Hematopoietic multipotent progenitor cell (in vitro differentiated cells): ENCODE data around the gene ALDH3B1. TPM values are rescaled to one million over a fixed set of nuclear protein-coding genes. Genes with fewer than 3 reads are reported as not detected.
"Not testable (repeated sequence)": the region's sequence is repeated elsewhere in the genome, so short reads cannot be mapped to it uniquely, and the experiment has no call there.

ENCODE experiments used
- DNase-seq, 3 donors: peaks; one replicate each; pipeline ENCODE4 v3.0.0-alpha.2; 2011 to 2015; ENCODE audit warnings: low read depth in 2 of 3, low spot score in 2 of 3
- total RNA-seq: library from RNA; depleted of rRNA; stranded (reverse); fragments of >200 nt; gene quantifications from one replicate; pipeline ENCODE4 v1.2.3, GENCODE V29; 2012

The ALDH3B1 gene, protein sequence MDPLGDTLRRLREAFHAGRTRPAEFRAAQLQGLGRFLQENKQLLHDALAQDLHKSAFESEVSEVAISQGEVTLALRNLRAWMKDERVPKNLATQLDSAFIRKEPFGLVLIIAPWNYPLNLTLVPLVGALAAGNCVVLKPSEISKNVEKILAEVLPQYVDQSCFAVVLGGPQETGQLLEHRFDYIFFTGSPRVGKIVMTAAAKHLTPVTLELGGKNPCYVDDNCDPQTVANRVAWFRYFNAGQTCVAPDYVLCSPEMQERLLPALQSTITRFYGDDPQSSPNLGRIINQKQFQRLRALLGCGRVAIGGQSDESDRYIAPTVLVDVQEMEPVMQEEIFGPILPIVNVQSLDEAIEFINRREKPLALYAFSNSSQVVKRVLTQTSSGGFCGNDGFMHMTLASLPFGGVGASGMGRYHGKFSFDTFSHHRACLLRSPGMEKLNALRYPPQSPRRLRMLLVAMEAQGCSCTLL
- 30.7 TPM for total RNA-seq

DNA sequence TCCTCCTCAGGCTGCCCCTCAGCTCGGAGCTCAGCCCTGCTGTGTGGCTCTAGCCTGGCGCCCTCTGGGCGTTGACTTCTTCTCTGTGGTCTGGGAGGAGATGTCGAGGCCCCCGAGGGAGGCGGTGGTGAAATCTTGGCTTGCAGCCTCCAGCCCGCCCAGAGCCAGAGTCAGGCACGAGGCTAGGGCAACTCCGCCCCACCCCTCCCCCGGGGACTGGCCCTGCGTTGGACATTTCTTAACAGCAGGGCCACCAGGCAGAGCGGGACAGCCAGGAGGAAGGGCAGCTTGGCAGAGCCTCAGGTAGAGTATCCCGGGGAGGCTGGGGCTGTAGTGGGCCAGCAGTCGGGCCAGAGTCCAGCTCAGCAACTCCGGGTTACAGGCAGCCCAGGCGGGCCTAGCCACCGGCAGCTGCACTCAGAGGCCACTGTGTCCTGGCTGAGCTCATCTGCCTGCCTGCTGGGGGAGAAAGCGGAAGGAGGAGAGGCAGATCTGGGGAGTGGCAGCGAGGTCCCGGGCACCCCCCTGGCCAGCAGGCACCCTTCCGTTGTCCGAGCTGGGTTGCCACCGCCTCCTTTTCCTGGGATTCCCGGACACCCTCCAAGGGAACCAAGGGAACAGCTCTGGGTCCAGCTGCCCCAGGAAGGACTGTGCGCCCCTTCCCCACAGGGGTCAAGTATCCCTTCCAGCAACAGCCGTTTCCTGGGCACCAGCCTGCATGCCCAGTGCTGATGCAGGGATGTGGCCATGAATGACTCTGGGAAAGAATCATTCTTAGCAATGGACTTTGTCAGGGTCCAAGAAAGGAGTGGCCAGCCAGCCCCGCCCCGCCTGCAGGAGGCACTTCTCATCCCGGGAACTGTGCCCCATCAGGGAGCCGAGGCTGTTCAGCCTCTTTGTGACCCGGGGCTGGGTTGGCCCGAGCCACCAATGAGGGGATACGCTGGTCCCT lies at the start of gene ALDH3B1:
ALDH3B1 (plus strand) TSS at position 238 of the 952 bp plus-strand sequence. CDS start 4,971 bp downstream, outside the sequence.
- peak in 2 of 3 donors; percentile 63 to 76 for DNase-seq

DNA sequence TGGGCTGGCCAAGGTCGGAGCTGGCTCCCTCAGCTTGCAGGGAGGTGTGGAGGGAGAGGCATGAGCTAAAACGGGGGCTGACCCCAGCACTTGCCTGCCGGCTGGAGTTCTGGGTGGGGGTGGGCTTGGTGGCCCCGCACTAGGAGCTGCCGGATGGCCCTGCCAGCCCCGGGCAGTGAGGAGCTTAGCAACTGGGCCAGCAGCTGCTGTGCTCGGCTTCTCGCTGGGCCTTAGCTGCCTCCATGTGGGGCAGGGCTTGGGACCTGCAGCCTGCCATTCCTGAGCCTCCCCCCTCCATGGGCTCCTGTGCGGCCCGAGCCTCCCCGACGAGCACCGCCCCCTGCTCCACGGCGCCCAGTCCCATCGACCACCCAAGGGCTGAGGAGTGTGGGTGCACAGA lies 46.9 kb upstream of the ALDH3B1 start:
- not testable (repeated sequence) for DNase-seq

DNA sequence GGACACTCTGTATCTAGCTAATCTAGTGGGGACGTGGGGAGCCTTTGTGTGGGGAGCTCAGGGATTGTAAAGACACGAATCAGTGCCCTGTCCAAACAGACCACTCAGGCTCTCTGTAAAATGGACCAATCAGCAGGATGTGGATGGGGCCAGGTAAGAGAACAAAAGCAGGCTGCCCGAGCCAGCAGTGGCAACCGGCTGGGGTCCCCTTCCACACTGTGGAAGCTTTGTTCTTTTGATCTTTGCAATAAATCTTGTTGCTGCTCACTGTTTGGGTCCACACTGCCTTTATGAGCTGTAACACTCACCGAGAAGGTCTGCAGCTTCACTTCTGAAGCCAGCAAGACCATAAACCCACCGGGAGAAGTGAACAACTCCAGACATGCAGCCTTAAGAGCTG lies 46.2 kb upstream of the ALDH3B1 start:
- not testable (repeated sequence) for DNase-seq

DNA sequence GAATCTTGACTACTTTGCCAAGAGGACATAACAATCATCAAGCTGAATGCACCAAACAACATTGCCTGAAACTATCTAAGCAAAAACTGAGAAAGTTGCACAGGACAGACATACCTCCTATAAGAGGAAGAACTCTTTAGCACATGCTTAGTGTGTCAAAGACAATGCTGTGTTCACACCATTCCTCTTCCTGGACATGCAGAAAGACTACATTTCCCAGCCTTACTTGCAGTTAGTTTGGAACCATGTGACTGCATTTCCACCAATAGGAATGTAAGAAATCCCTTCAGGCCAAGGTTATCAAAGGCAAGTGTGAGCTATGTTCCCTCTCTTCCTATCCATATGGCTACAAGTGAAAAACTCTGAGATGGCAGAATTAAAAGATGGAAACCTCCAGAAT lies 45.4 kb upstream of the ALDH3B1 start:
- not testable (repeated sequence) for DNase-seq

DNA sequence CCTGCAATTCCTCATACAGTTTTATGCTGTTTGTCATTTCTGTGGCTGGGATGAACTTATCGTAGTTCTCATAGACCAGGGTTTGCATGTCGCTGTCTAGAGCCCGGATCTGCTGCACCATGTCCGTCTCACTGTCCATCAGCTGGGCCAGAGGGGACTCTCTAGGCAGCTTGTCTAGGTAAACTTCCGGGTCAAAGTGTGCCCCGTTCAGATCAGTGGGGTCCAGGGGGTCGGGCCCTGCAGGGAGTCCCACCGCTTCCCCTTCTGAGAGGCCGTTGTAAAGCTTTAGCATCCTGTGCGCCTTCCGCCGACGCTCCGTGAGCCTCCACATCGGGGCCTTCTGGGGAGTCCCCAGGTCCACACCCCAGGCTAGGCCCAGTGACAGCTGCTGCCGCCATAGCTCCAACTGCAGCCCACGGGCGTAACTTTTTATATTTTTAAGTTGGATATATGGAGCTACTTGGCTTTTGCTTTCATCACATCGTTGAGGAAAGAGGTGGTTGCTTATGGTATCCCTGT lies 44.2 kb upstream of the ALDH3B1 start:
- not testable (repeated sequence) for DNase-seq

DNA sequence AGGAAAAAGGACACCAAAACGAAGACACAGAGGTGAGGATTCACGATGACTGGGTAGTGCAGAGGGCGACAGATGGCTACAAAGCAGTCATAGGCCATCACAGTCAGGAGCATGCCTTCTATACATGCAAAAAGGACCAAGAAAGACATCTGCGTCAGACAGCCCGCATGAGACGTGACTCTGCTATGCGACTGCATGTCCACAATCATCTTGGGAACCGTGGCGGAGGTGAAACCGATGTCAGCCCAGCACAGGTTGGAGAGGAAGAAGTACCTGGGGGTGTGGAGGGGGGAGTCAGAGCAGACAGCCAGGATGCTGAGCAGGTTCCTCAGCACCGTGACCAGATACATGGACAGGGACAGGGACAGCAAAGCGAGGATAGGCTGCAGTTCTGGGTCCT lies 35.4 kb upstream of the ALDH3B1 start:
- not testable (repeated sequence) for DNase-seq

DNA sequence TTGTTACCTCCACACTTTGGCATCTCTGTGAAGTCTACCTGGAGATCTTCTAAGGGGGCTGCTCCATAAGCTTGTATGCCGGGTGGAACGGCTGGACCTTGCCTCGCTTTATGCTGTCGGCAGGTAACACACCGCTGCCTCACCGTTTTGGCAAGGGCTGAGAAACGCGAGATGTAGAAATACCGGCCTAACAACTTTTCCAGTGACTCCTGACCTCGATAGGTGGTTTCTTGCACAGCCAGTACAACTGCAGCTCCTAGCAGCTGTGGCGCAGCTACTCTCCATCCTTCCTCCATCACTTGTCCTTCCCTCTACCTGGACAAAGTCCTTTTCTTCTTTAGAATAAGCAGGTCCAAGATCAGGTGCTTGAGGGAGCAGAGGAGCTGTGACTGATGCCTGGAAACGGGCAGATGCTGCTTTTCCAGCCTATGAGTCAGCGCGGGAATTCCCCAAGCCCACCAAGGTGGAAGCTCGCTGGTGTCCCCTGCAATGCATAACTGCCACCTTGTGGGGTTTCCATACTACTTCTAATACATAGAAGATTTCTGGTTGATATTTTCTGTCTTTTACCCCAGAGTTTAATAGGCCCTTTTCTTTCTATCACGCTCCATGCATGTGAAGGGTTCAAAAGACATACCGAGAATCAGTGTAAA lies 31.2 kb upstream of the ALDH3B1 start:
- not testable (repeated sequence) for DNase-seq

DNA sequence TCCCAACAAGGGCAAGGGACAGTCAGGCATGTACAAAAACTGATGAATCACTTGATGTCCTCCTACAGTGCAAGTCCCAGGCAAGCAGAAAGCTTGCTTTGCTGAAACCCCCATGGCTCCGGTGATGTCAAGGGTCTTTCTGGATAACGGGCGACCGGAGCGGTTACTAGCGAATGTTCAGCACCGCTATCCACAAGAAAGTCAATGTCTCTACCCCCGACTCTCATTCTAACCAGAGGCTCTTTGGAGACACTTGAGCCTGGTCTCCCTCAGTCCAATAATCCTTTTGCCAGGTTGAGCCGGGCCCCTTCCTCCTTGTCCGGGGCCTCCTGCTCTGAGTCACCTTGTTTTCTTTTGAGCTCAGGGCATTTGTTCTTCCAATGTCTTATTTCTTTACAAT lies 28.9 kb upstream of the ALDH3B1 start:
- DNase-seq = not testable (repeated sequence)

DNA sequence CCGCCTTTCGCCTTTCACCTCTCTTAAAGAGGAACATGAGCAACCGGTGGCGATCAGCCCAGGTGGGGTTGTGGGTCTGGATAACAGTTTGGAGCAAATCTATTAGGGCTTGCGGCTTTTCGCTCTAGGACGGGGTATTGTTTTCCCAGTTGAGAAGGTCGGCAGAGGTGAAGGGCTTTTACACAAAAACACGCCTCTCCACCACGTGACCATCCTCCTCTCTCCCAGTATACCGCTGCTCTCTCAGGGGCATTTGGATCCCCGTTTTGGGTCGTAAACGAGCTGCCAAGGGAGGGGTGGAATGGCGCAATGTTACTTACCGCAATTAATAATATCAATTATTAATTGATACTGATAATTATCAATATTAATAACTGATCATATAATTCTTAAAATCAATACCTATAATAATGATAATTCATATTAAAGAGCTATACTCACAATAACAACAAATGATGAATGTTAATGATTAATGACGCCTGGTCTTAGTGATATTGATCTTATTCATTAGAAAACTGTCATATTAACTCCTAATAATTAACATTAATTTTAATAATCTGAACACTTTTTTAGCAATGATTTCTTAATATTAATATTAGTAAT lies 27.8 kb upstream of the ALDH3B1 start:
- DNase-seq = not testable (repeated sequence)

DNA sequence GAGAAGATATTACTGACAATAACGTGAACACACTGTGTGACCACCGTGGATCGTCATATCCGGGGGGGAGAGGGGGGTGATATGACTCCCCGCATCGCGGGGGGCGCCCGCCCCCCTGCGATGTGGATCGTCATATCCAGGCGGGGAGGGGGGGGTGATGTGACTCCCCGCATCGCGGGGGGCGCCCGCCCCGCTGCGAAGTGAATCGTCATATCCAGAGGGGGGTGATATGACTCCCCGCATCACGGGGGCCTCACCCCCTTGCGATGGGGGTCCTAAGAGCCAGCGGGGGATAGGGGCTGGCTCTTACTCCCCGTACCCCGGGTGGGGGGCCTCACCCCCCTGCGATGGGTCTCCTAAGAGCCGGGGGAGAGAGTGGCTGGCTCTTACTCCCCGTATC lies 26.2 kb upstream of the ALDH3B1 start:
- no peak for DNase-seq

DNA sequence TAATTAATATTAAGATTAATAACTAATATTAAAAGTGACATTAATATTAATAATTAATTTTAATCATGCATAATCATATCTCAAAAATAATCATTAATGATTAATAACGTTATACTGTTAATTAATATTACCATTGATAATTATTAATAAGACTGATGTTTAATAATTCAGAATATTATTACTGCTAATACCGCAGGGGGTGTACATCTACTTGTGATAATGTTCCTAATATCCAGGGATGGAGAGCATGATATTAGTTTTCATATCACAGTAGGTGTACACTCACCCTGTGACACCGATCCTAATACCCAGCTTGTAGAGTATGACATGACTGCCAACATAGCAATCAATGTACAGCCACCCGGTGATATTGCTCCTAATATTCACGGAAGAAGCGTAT lies 24.8 kb upstream of the ALDH3B1 start:
- not testable (repeated sequence) for DNase-seq

DNA sequence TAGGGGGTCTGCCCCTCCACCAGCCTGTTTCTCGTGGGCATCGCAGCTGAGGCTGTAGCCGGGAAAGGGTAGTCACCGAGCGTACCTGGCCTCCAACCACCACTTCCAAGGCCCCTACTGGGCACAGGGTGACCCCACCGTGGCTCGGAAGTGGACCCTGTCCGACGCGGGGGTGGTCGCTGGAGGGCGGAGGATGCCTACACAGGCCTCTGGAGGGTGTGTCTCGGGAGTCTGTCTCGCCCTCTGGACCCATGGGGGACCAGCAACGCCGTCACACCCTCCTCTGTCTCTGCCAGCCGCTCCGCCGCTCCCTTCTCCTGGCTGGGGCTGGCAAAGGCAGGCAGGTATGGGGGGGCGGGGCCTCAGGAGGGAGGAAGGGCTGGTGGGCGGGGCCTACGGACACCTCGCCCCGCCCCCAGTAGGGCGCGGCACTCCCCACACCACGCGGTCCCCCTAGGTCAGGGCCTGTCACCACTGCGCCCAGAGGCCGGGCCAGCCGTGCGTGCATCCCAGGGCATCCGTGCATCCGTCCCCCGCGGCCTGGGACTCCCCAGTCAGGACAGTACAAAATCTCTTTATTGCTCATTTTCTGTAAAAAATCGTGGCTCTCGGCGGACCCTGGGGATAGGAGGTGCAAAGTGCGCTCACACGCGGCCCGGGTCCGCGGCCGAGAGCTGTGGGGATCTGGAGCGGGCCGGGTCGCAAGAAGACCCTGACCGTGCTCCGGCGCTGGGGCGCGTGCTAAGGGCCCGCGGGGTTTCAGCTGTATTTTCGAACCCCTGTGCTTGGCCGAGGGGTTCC lies 19.4 kb upstream of the ALDH3B1 start:
- not testable (repeated sequence) for DNase-seq

DNA sequence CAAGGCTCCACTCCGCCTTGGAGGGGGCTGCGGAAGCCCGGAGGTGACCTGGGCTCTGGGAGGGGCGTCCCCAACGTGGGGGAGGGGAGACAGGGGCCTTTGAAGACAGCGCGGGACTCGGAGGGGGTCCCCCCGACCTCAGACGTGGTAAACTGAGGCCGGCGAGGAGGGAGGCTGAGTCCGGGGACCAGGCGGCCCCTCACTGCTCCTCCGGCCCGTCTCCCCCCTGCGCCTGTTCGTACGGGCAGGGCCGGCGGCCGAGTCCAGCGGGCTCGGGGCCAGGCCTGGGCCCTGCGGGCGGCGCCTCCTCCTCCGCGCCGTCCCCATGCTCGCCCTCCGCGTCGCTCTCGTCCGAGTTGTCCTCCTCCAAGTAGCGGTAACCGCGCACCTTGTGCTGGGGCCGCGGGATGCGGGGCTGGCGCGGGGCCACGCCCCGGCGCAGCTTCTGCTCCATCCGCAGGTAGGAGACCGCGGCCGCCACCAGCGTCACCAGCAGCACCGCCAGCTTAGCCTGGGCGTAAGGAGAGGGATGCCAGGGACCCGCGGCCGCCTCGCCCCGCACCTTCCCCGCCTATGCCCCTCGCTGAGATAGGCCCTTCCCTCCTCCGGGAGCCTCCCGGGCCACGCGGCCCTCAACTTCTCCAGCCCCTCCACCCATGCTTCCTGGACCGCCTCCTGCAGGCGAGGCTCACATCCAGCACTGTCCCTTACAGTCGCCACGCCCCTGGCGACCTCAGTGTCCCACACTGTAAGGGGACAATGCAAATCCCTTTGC lies 18.6 kb upstream of the ALDH3B1 start:
- DNase-seq = not testable (repeated sequence)

DNA sequence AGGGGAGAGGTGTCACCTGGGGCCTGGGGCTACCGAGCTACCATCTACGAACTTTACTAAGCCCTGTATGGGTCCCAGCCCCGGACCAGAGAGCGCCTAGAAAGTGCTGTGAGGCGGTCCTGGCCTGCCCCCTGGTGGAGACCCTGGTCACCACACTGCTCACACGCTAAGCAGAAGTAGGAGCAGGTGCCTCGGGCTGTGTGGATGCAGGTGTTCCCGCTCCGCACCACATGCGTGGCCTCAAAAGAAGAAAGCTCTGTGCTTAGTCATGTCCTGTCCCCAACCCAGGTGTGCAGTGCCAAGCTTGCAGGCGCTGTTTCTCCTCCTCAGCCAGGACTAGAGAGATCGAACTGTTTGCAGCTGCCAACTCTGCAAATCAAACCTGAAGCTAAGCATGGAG lies 16.3 kb upstream of the ALDH3B1 start:
- peak in 2 of 3 donors; percentile 62 to 88 for DNase-seq

DNA sequence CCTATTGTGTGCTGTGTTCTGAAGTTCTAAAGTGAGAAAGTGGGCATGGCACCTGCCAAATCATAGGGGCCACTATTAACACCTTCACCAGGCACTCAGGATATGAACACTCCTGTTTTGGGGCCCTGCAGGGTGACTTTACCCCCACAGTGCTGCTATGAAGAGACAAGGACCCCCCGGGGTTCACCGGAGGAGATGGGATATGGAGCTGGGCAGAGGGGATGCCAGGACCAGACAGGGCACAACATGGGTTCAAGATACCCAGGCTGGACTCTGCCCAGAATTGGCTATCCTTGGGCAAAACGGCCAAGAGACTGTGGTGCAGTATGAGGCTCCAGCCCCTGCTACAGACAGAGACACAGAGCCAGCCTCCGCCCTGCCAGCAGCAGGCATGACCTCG lies 15.7 kb upstream of the ALDH3B1 start:
- not testable (repeated sequence) for DNase-seq

DNA sequence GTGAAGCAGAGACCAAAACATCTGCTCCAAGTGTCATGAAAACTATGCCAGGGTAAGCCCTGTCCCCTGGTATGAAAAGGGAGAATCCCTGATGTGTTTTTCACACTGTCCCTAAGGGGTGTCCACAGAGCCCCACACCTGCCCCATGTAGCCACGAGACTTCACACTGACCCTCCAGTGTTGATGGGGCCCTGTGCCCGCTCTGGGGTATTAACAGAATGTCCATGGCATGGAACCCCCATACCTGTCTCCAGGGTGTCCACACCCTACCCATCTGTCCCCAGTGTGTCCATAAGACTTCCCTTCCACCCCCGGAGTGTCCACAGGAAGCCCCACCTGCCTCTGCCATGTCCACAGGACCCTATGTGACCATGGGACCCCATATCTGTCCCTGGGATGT lies 15.0 kb upstream of the ALDH3B1 start:
- DNase-seq = not testable (repeated sequence)

DNA sequence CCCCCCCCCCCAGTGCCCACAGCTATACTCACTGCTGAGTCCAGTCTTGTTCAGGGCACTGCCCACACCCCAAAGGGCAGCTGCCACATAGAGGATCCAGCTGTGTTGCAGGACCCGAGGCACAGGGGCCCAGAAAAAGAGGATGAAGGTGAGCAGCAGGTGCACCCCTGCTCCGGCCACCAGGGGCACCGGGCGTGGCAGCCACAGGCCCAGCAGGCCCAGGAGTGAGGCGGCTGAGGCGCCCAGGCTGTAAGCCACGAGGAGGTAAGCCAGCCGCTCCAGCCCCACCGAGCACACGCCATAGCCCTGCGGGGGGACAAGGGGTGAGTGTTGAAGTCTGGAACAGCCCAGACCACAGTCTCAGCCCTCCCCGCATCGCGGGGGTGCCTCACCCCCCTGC lies 14.5 kb upstream of the ALDH3B1 start:
- not testable (repeated sequence) for DNase-seq

DNA sequence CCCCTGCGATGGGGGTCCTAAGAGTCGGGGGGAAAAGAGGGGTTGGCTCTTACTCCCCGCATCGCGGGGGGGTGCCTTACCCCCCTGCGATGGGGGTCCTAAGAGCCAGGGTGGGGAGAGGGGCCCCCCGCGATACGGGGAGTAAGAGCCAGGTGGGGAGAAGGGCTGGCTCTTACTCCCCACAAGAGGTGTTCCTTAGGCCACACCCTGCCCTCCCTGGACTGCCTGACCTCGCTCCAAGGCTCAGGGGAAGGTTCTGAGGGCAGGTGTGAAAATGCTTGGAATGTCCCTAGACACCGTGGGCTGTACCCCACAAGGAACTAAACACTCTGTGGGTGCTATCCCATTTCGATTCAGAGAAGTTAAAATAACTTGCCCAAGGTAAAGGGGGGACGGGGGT lies 14.1 kb upstream of the ALDH3B1 start:
- DNase-seq = no peak
